Middle frontal gyrus (tissue), 1 donor: Measurements from ENCODE around the gene PXMP4.
"Not testable (repeated sequence)": the region's sequence is repeated elsewhere in the genome, so short reads cannot be mapped to it uniquely, and the experiment has no call there.

Source experiments
- DNase-seq: peaks from one replicate; pipeline ENCODE4 v3.0.0-alpha.2; 2015; ENCODE audit warnings: low spot score; ENCODE audit errors: extremely low spot score

The PXMP4 gene

GRCh38 chr20:33704197-33704924 is 15.7 kb downstream of the PXMP4 start:
- DNase-seq: no peak

GRCh38 chr20:33703498-33704137 is 16.5 kb downstream of the PXMP4 start:
- DNase-seq: no peak

GRCh38 chr20:33702861-33703260 is 17.2 kb downstream of the PXMP4 start:
- peak; percentile 65 for DNase-seq

GRCh38 chr20:33701629-33702450 is 18.3 kb downstream of the PXMP4 start:
- DNase-seq: no peak

DNA sequence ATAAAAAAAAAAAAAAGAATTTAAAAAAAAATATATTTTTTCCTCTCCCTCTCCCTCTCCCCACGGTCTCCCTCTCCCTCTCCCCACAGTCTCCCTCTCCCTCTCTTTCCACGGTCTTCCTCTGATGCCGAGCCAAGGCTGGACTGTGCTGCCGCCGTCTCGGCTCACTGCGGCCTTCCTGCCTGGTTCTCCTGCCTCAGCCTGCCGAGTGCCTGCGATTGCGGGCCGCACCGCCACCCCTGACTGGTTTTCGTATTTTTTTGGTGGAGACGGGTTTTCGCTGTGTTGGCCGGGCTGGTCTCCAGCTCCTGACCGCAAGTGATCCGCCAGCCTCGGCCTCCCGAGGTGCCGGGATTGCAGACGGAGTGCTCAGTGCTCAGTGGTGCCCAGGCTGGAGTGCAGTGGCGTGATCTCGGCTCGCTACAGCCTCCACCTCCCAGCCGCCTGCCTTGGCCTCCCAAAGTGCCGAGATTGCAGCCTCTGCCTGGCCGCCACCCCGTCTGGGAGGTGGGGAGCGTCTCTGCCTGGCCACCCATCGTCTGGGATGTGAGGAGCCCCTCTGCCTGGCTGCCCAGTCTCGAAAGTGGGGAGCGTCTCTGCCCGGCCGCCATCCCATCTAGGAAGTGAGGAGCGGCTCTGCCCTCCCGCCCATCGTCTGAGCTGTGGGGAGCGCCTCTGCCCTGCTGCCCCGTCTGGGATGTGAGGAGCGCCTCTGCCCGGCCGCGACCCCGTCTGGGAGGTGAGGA is 19.2 kb downstream of the PXMP4 start:
- not testable (repeated sequence) for DNase-seq

GRCh38 chr20:33698966-33699365 is 21.1 kb downstream of the PXMP4 start:
- DNase-seq: not testable (repeated sequence)

- DNase-seq: peak; percentile 65
Observed at GRCh38 chr20:33697129-33697528, 23.0 kb downstream of the PXMP4 start.

GRCh38 chr20:33696448-33696847 is 23.7 kb downstream of the PXMP4 start:
- DNase-seq: no peak

- no peak for DNase-seq
Observed at GRCh38 chr20:33694639-33695012, 25.5 kb downstream of the PXMP4 start.

DNA sequence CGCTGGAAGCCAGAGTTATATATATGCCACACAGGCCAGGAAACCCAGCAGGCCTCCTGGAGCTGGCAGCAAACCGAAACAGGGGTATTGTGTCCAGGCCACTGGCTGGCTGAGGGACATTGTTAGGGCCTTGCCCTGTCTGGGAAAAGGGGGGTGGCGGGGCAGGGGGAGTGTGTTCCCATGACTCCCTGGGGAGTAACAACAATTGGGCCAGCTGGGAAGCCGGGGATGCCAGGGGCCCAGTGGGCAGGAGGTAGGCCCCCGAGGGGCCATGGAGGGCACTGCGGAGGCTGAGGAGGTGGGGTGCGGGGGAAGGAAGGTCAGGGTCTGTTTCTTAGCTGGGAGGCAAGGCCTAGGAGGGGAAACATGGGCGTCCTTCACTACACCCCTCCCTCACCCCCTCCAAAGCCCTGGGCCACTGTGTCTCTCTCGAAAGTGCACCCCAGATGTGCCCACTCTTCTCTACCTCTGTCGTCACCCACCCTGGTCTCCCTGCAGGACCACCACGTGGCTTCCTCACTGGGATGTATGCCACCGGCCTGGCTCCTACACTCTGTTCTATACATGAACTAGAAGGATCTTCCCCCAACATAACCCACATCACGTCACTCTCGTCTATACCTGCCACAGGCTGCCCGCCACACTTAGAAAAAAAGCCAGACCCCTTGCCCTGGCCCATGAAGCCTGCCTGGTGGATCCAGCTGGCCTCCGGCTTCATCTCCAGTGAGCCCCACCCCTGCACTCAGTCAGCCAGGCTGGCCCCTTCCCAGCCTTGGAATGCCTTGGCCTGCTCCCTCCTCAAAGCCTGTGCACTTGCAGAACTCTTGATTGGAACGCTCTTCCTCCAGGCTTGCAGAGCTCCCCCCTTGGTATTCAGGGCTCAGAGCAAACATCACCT is 26.1 kb downstream of the PXMP4 start:
- peak; percentile 53 for DNase-seq

GRCh38 chr20:33693289-33693688 is 26.8 kb downstream of the PXMP4 start:
- DNase-seq: no peak

DNA sequence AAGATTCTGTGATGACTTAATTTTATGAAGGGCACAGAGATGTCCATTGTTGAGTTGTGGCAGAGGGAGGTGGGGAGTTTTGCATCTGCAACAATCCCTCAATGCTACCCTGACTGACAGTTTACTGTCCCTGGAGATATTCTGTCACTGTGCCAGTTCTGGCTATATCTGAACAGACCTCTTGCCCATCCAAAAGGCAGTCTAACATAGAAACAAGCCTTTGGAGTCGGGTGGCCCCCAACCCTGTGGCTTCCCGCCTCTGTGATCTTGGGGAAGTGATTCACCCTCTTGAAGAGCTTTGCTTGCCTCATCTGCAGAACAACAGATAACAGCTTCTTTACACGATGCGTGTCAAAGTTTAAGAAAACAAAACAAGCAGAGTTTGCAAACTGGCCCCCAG is 30.1 kb downstream of the PXMP4 start:
- DNase-seq: no peak

DNA sequence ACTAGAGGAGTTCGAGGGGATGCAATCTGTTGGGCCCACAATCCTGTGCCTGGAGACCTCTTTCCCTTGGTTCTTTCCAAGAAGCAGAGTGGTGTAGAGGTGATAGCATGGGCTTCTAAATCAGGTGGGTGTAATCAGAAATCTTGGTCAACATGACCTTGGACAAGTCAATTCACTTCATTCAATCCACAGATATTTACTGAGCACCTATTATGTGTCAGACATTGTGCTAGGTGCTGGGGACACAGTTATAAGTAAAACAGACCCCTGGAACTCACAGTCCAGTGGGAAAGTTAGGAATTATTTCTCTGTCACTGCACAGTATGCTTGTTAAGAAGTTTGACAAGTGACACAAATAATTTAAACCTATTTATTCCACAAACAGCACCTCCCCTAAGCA is 30.6 kb downstream of the PXMP4 start:
- DNase-seq: no peak

- DNase-seq: no peak
Observed at GRCh38 chr20:33688938-33689424, 31.1 kb downstream of the PXMP4 start.

DNA sequence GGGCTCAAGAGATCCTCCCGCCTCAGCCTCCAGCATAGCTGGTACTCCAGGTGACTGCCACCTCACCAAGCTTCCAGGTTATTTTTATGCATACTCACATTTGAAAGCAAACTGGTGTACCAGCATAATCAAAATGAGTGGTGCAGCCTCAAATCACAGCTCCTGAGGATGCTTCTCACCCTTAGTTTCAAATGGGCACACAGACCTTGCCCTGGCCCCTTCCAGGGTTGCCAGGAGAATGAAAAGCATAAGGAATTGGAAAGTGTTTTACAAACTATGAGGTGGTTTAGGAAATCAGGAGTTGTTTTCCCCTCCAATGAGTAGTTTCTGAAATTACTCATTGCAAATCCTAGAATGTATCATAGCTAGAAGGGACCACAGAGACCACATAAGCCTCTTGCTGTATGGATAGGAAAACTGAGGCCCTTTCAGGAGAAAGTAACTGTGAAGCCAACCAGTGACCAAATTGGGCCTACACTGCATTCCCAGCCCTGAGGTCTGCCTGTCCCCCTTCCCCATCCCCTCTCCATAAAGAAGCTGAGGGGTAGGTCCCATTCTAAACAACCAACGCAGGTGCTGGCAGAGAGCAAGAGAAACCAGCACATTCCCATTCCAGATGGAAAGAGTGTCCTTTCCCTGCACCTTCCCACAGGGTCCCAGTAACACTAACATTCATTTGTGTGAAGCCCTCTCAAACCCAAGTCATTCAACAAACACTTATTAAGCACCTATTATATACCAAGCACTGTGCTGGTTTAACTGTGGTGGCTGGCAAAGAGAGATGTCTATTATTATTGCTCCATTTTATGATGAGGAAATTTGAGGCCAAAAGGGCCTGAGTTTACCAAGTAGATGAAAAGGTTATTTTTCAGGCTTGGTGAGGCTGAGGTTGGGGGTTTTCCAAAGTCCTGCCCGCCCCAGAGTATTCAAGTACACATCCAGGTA is 31.8 kb downstream of the PXMP4 start:
- no peak for DNase-seq

DNA sequence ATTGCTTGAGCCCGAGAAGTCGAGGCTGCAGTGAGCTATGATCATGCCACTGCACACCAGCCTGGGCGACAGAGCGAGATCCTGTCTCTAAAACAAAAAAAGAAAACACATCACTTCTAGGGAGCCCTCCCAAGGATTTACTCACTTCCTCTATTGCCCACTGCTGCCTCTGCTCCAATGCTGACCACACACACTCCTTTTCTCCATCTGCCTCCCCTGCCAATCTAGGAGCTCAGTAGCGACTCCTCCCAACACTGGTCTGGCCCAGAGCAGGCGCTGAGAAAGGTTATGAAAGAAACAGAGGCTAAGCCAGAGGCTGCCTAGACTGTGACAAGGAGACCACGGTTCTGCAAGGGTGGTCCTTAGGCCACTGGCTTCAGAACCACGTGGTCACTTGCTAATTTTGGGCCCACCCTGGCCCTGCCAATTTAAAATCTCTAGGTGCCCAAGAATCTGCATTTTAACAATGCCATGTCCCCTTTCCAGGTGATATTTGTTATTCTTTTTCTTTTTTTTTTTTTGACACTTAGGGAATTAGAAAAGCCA is 32.7 kb downstream of the PXMP4 start:
- DNase-seq: no peak

DNA sequence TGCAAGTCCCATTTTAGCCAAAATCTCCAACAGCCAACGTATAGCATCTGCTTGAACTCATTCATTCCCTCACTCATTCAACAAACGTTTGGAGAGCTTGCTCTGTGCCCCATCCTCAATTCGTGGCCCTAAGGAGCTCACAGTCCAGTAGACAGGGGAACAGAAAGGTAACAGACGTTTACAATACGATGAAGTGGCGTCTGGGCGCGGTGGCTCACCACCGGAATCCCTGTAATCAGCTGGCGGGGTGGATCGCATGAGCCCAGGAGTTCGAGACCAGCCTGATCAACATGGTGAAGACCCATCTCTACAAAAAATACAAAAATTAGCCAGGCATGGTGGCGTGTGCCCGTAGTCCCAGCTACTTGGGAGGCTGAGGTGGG is 33.1 kb downstream of the PXMP4 start:
- DNase-seq: no peak

DNA sequence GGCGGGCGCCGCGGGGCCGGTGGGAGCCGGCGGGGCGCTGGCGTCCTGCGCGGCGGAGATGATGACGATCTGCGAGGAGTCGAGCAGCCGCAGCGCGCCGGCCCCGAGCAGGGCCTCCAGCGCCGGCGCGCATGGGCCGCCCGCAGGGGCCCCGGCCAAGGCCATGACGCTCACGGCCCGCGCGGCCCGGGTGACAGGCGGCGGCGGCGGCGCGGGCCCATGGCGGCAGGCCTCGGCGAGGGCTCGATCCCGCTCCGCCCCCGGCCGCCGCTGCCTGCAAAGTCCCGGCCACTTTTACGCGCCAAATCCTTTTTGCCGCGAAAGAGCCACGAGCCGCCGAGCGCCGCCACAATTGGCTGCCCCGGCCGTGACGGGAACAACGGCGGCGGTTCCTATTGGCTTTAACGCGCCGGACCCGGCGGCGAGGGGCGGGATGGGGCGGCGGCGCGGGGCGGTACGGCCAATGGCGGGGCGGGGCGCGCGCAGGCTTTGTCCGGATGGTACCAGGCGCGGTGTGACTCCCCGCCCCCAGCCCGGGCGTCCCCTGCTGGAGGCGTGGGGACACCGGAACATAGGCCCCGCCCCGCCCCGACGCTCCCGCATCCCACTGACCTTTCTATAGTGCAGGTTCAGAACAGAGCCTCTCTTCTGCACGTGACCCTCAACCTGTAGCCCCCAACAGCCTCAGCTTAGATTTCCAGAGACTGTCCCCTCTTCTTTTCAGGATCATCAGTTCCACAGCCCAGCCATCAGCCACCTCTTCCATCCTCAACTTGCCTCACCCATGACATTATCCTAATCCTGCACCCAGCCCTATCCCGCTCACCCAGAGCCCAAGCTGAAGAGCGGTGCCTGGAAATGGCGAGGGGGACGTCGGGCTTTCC is 33.8 kb downstream of the PXMP4 start, which contains the start of gene E2F1:
Gene E2F1, minus strand, starts transcription at position 286 of the 884 bp plus-strand sequence. Its CDS starts 121 bp downstream, at position 165.
- peak; percentile 93 for DNase-seq
